Lung (tissue), 12 donors: ENCODE measurements around the gene NFS1. TPM values are rescaled to one million over a fixed set of nuclear protein-coding genes. Genes with fewer than 3 reads are reported as not detected.

Source experiments
- ATAC-seq: fragments of 200-7000 bp; cut with Tn5 transposase; one replicate; pipeline ENCODE4 v1.9.1; 2020; ENCODE audit warnings: moderate number of reproducible peaks; ENCODE audit not compliant: insufficient read depth, low FRiP score
- DNase-seq, 3 donors: peaks; one replicate each; pipeline ENCODE4 v3.0.0-alpha.2; 2013 to 2017
- H3K27ac ChIP-seq, 2 donors: one replicate each; pipeline ENCODE4 v1.5.1; 2013; ENCODE audit warnings: mild to moderate bottlenecking in 2 of 2, moderate library complexity in 2 of 2, control low read depth in 1 of 2, inconsistent platforms in 1 of 2, low read depth in 1 of 2, low read length in 1 of 2
- H3K27me3 ChIP-seq, 3 donors: one replicate each; pipeline ENCODE4 v1.5.1; 2013; ENCODE audit warnings: low read length in 2 of 3; ENCODE audit not compliant: control insufficient read depth in 3 of 3, insufficient read depth in 3 of 3
- H3K36me3 ChIP-seq, 4 donors: one replicate each; pipeline ENCODE4 v1.5.1; 2013; ENCODE audit warnings: low read length in 4 of 4, mild to moderate bottlenecking in 1 of 4, moderate library complexity in 1 of 4; ENCODE audit not compliant: control insufficient read depth in 4 of 4, insufficient read depth in 4 of 4
- H3K4me1 ChIP-seq, 5 donors: one replicate each; pipeline ENCODE4 v1.5.1; 2013; ENCODE audit warnings: low read length in 5 of 5, mild to moderate bottlenecking in 2 of 5, moderate library complexity in 1 of 5; ENCODE audit not compliant: control insufficient read depth in 5 of 5, insufficient read depth in 5 of 5
- H3K4me3 ChIP-seq: one replicate; pipeline ENCODE4 v1.5.1; 2013; ENCODE audit warnings: mild to moderate bottlenecking, control low read depth, moderate library complexity
- H3K9ac ChIP-seq, 2 donors: one replicate each; pipeline ENCODE4 v1.5.1; 2013; ENCODE audit warnings: low read length in 2 of 2, control low read depth in 1 of 2; ENCODE audit not compliant: insufficient read depth in 1 of 2
- H3K9me3 ChIP-seq, 4 donors: one replicate each; pipeline ENCODE4 v1.5.1; 2013; ENCODE audit warnings: low read length in 3 of 4, mild to moderate bottlenecking in 1 of 4, moderate library complexity in 1 of 4; ENCODE audit not compliant: control insufficient read depth in 4 of 4, insufficient read depth in 3 of 4
- WGBS, 2 donors: extraction: QIAGEN DNeasy Blood & Tissue Kit; methylation state at CpG; one replicate each; pipeline ENCODE4 v1.1.7; 2013; 5-methylcytosine and 5-hydroxymethylcytosine counted together
- polyA plus RNA-seq, 2 donors: library from polyadenylated mRNA; stranded (reverse); fragments of 200-250 nt; gene quantifications; one replicate each; pipeline ENCODE4 v1.2.1, GENCODE V29; 2013
- total RNA-seq, 2 donors: library from RNA; depleted of rRNA in 1 of 2; stranded (reverse); fragments of >200 nt in 1 of 2; gene quantifications; one replicate each; pipeline ENCODE4 v1.2.1, GENCODE V29; 2014 to 2021
- TF ChIP-seq, protein P1 (sequence below): IDR thresholded peaks from 2 replicates; pipeline ENCODE4 v1.5.1; 2012; ENCODE audit warnings: mild to moderate bottlenecking; ENCODE audit errors: control extremely low read depth, extremely low read depth
- donor health status: control.
- donor health status: control.
- donor health status: Bipolar disorder and iron deficiency.
- donor health status: healthy.
- donor health status: DM: yes; HTN: yes; CAD: no.

The NFS1 gene
- total and polyA plus RNA-seq, 4 donors = 18.8 to 33.9 (median 23.7) TPM

- TF ChIP-seq, protein P1, sequence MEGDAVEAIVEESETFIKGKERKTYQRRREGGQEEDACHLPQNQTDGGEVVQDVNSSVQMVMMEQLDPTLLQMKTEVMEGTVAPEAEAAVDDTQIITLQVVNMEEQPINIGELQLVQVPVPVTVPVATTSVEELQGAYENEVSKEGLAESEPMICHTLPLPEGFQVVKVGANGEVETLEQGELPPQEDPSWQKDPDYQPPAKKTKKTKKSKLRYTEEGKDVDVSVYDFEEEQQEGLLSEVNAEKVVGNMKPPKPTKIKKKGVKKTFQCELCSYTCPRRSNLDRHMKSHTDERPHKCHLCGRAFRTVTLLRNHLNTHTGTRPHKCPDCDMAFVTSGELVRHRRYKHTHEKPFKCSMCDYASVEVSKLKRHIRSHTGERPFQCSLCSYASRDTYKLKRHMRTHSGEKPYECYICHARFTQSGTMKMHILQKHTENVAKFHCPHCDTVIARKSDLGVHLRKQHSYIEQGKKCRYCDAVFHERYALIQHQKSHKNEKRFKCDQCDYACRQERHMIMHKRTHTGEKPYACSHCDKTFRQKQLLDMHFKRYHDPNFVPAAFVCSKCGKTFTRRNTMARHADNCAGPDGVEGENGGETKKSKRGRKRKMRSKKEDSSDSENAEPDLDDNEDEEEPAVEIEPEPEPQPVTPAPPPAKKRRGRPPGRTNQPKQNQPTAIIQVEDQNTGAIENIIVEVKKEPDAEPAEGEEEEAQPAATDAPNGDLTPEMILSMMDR = no peak
- 0 to 1% methylated on average over 8 of the region's 8 CpGs for WGBS, 2 donors
- no peak for ATAC-seq
- H3K9ac ChIP-seq = peak overlapping the region; percentile 94 to 96
- H3K9me3 ChIP-seq = no peaks in the 10 kb centered on the region
- H3K36me3 ChIP-seq = peaks cover 7 to 30% (median 16%) of the 10 kb centered on the region in 4 donors
- peaks cover 3 to 37% (median 9%) of the 10 kb centered on the region in 5 donors for H3K4me1 ChIP-seq
- H3K27ac ChIP-seq = peak overlapping the region; percentile 95 to 97
- H3K27me3 ChIP-seq = no peaks in the 10 kb centered on the region
- peak in 2 of 3 donors; percentile 56 to 60 for DNase-seq
- peak overlapping the region; percentile 33 for H3K4me3 ChIP-seq
Measured at GRCh38 chr20:35742741-35743523, 43.8 kb upstream of the NFS1 start.

DNA sequence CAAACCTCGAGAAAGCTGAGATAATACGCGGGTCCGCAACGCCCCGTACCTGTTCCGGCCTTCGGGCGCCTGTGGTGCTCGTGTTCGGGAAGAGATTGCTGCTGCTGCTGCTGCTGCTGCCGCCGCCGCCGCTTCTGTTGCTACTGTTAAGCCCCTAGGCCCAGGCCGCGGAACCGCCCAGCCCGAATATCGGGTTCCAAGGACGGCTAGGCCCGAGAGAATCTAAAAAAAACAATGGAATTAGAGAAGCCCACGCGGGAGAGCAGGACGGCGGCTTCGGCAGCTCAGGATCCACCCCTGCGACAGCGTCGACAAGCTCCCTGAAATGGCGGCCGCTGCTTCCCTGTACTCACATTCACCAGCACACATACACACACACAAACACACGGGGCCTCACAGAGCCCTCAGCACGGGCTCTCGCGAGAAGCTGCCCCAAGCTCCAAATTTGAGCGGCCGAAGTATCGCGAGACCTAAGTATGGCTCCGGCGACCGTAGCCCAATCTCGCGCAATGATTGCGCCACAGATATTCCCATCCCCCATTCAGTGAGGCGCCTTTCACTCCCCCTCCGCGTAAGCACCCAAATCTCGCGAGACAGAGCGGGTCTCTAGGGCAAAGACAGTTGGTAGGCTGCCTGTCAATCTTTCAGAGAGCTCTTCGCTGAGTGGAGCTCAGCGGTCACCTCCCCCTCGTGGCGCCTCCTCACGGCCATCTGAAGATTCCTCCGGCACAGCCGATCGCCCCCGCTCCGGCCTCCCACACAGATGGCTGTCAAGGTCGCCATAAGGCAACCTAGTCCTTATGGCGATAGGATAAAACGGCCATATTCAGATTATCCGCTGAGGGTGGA, 43.0 kb upstream of the NFS1 start, which contains the start of gene RBM39:
Gene RBM39, minus strand, starts transcription at position 369 of the 849 bp plus-strand sequence. CDS start 1,386 bp downstream, outside the sequence.
- H3K27me3 ChIP-seq = no peaks in the 10 kb centered on the region
- H3K27ac ChIP-seq = peak within 1 kb of the TSS; percentile 98 to 100
- H3K9me3 ChIP-seq = no peaks in the 10 kb centered on the region
- WGBS, 2 donors = 0% methylated on average over 66 of the region's 66 CpGs
- H3K4me3 ChIP-seq = peak within 1 kb of the TSS; percentile 94
- H3K36me3 ChIP-seq = peaks cover 14 to 32% (median 20%) of the 10 kb centered on the region in 4 donors
- peak; percentile 100 for DNase-seq
- peak within 1 kb of the TSS; percentile 98 to 100 for H3K9ac ChIP-seq
- peaks cover 3 to 37% (median 9%) of the 10 kb centered on the region in 5 donors for H3K4me1 ChIP-seq
- ATAC-seq = peak; percentile 94
- TF ChIP-seq, protein P1 = peak; percentile 36

DNA sequence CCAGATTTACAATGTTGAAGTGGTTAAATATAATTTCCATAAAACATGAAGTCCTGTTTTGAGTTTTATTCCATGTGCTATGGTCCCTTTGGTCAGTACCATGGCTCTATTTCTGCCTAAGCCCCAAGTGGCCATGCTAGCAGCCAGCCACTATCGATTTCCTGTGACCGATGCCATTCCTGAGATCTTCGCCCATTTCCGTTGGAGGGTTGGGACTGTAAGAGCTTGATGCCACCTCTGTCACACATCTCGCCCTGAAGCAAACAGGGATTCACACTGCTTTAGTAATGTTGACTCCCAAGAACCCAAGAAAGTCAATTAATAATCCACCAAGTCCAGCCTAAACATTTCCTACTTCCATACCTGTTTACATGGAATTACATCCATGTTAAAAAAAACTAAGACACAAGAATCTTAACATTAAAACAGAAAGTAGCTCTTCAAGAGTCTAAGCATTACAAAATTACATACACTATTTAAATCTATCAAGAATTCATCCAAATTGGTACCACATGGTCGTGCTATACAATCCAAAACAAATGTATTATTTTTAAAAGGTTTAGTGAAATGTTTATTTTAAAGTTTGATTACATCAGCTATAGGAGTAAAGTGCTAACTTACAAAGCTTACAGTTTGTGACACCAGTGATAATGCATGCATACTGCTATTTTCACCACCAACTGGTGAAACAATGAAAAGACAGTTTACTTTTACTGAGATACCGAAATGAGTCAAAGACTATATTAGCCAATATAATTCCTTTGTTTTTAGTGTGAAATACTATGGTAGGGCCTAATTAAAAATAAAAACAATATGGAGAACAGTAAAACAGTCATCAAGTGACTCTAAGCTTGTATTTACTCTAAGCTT, 40.4 kb upstream of the NFS1 start:
- H3K4me3 ChIP-seq = peak overlapping the region; percentile 20
- TF ChIP-seq, protein P1 = no peak
- WGBS, 2 donors = 42 to 67% methylated on average over 7 of the region's 7 CpGs
- H3K9me3 ChIP-seq = no peaks in the 10 kb centered on the region
- H3K4me1 ChIP-seq = peaks cover 3 to 37% (median 12%) of the 10 kb centered on the region in 5 donors
- no peak for ATAC-seq
- peak overlapping the region in 1 of 2 donors; percentile 61 for H3K27ac ChIP-seq
- H3K36me3 ChIP-seq = peaks cover 19 to 47% (median 37%) of the 10 kb centered on the region in 4 donors
- no peaks in the 10 kb centered on the region for H3K27me3 ChIP-seq
- peak in 2 of 3 donors; percentile 26 to 31 for DNase-seq
- H3K9ac ChIP-seq = no peak overlapping the region
